Stomach (tissue), 9 donors: ENCODE data around the gene C9orf72. TPM values are rescaled to one million over a fixed set of nuclear protein-coding genes. Genes with fewer than 3 reads are reported as not detected.

Experiments used
- DNase-seq, 2 donors: peaks; one replicate each; pipeline versions ENCODE4 v3.0.0 to v3.0.0-alpha.2; 2013 to 2019
- H3K27ac ChIP-seq, 5 donors: fragments of 200-600 bp in 4 of 5; sonication (generic) in 4 of 5; one replicate each; pipeline ENCODE4 v1.5.1; 2013 to 2019; ENCODE audit warnings: mild to moderate bottlenecking in 1 of 5, moderate library complexity in 1 of 5
- H3K27me3 ChIP-seq, 3 donors: fragments of 200-600 bp; sonication (generic); one replicate each; pipeline ENCODE4 v1.5.1; 2017 to 2019; ENCODE audit warnings: mixed run types in 1 of 3
- H3K36me3 ChIP-seq, 4 donors: fragments of 200-600 bp; sonication (generic); 1 replicate in 3 of 4; 2 replicates in 1 of 4; pipeline ENCODE4 v1.5.1; 2016 to 2019
- H3K4me1 ChIP-seq, 4 donors: fragments of 200-600 bp; sonication (generic); one replicate each; pipeline ENCODE4 v1.5.1; 2016 to 2019
- H3K4me3 ChIP-seq, 4 donors: fragments of 200-600 bp; sonication (generic) in 3 of 4; one replicate each; pipeline ENCODE4 v1.5.1; 2016 to 2019; ENCODE audit warnings: mild to moderate bottlenecking in 1 of 4
- H3K9me3 ChIP-seq, 4 donors: fragments of 200-600 bp; sonication (generic); one replicate each; pipeline ENCODE4 v1.5.1; 2016 to 2019
- CTCF ChIP-seq, 7 experiments: fragments of 450-650 bp in 4 of 7; fragments of 200-600 bp in 3 of 7; sonication (generic) in 3 of 7; IDR thresholded peaks; one replicate each; pipeline ENCODE4 v1.5.1; 2016 to 2019; ENCODE audit warnings: antibody characterized with exemption in 7 of 7, control low read depth in 2 of 7, mild to moderate bottlenecking in 1 of 7
- EP300 ChIP-seq: sonication (generic); formaldehyde crosslinking; IDR thresholded peaks from one replicate; pipeline ENCODE4 v1.6.1; 2017; ENCODE audit warnings: antibody characterized with exemption
- POLR2A ChIP-seq, 4 donors: fragments of 450-650 bp; IDR thresholded peaks; one replicate each; pipeline ENCODE4 v1.6.1; 2016; ENCODE audit warnings: antibody characterized with exemption in 4 of 4, control low read depth in 2 of 4, mild to moderate bottlenecking in 1 of 4, moderate library complexity in 1 of 4
- POLR2AphosphoS5 ChIP-seq, 3 donors: sonication (generic); formaldehyde crosslinking; IDR thresholded peaks; one replicate each; pipeline ENCODE4 v1.6.1; 2016; ENCODE audit warnings: antibody characterized with exemption in 3 of 3
- WGBS, 5 donors: extraction: QIAGEN DNeasy Blood & Tissue Kit in 3 of 5; methylation state at CpG; one replicate each; pipeline versions ENCODE4 v1.1.5 to v1.1.7; 2013 to 2018; 5-methylcytosine and 5-hydroxymethylcytosine counted together
- intact Hi-C: fragments of 100-400 bp; cut with DNase I; formaldehyde crosslinking; loops from one replicate; pipeline ENCODE4 v1.15.1; 2023; ENCODE audit warnings: low total_unique reads
- polyA plus RNA-seq, 3 donors: library from polyadenylated mRNA; stranded (reverse); fragments of 200-250 nt; gene quantifications; one replicate each; pipeline ENCODE4 v1.2.3, GENCODE V29; 2013
- total RNA-seq, 5 donors: library from RNA; depleted of rRNA; stranded (reverse); fragments of >200 nt; gene quantifications; one replicate each; pipeline versions ENCODE4 v1.1.0 to v1.2.3, GENCODE V29; 2014 to 2016
- donor health status: healthy with polysubstance abuse.
- donor health status: Bipolar disorder and iron deficiency.
- donor health status: healthy.

C9orf72 gene
- total and polyA plus RNA-seq, 8 donors: 2.6 to 69.9 (median 9.1) TPM

DNA sequence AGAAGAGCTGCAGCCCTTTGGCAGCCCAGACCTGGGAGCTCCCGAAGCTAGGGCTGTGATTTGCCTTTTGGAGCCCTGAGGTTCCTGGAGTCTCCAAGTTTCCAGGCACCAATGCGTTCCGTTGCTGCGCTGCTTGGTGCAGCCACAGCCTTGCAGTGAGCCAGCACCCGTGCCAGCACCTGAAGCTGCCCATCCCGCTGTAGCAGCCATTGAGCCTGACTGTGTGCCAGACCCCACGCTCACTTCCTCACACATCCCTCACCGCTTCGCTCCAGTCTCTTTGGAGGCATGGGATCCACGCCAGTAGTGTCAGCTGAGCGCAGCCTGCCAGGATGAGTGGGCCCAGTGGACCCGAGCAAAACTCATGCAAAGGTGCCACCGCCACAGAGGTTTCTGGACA lies 22.5 kb upstream of the C9orf72 start:
- intact Hi-C loops: no loop called here
- WGBS, 5 donors: 87 to 96% (median 93%) methylated on average over 10 to 13 of the region's 13 CpGs
- no peak overlapping the region for H3K27ac ChIP-seq
- no peak for TF ChIP-seq EP300
- no peak for TF ChIP-seq POLR2AphosphoS5 (IDR thresholded peaks at IDR 0.05)
- TF ChIP-seq CTCF (IDR thresholded peaks at IDR 0.05): no peak
- no peak for TF ChIP-seq POLR2A (IDR thresholded peaks at IDR 0.05)
- H3K4me1 ChIP-seq: peaks cover 0 to 3% (median 0%) of the 10 kb centered on the region in 4 donors
- H3K9me3 ChIP-seq: no peaks in the 10 kb centered on the region
- H3K27me3 ChIP-seq: no peaks in the 10 kb centered on the region
- DNase-seq: no peak
- no peaks in the 10 kb centered on the region for H3K36me3 ChIP-seq
- no peak overlapping the region for H3K4me3 ChIP-seq

DNA sequence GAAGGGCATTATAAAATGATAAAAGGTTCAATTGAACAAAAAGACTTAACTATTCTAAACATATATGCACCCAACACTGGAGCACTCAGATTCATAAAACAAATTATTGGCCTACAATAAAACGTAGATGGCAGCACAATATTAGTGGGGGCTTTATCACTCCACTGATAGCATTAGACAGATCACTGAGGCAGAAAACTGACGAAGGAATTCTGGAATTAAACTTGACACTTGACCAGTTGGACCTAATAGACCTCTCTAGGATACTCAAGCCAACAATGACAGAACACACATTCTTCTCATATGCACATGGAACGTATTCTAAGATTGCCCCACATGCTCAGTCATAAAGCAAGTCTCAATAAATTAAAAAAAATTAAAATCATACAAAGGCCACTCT lies 18.4 kb upstream of the C9orf72 start:
- Histone ChIP-seq H3K27me3 (no peaks in the 10 kb centered on the region), H3K4me3 (no peak overlapping the region), H3K36me3 (no peaks in the 10 kb centered on the region), H3K27ac (no peak overlapping the region), H3K9me3 (no peaks in the 10 kb centered on the region), H3K4me1 (no peaks in the 10 kb centered on the region)
- TF ChIP-seq POLR2A (IDR thresholded peaks at IDR 0.05): no peak
- TF ChIP-seq POLR2AphosphoS5 (IDR thresholded peaks at IDR 0.05): no peak
- no peak for TF ChIP-seq EP300
- TF ChIP-seq CTCF (IDR thresholded peaks at IDR 0.05): no peak
- DNase-seq: no peak
- intact Hi-C loops: no loop called here
- WGBS, 5 donors: 66 to 87% (median 78%) methylated on average over 3 of the region's 3 CpGs

- H3K4me1 ChIP-seq: no peaks in the 10 kb centered on the region
These were observed 17.8 kb upstream of the C9orf72 start for GRCh38 chr9:27591093-27591492.

DNA sequence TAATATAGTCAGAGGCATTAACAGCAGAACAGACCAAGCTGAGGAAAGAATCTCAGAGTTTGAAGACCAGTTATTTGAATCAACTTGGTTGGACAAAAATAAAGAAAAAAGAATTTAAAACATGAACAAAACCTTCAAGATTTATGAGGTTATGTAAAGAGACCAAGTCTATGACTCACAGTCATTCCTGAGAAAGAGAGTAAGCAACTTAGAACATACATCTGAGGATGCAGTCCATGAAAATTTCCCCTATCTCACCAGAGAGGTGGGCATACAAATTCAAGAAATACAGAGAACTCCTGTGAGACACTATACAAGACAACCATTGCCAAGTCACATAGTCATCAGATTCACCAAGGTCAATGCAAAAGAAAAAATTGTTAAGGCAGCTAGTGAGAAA lies 17.4 kb upstream of the C9orf72 start:
- Histone ChIP-seq H3K27me3 (no peaks in the 10 kb centered on the region), H3K9me3 (no peaks in the 10 kb centered on the region), H3K4me1 (no peaks in the 10 kb centered on the region), H3K36me3 (no peaks in the 10 kb centered on the region), H3K27ac (peak overlapping the region in 1 of 5 donors; percentile 19), H3K4me3 (no peak overlapping the region)
- no peak for TF ChIP-seq POLR2AphosphoS5 (IDR thresholded peaks at IDR 0.05)
- no peak for TF ChIP-seq CTCF (IDR thresholded peaks at IDR 0.05)
- no peak for TF ChIP-seq EP300
- no peak for TF ChIP-seq POLR2A (IDR thresholded peaks at IDR 0.05)
- intact Hi-C loops: no loop called here
- DNase-seq: no peak

More at GRCh38 chr9:27591093-27591492, 17.8 kb upstream of the C9orf72 start:
- intact Hi-C loops: no loop called here
- H3K27me3 ChIP-seq: no peaks in the 10 kb centered on the region
- no peaks in the 10 kb centered on the region for H3K36me3 ChIP-seq
- WGBS, 5 donors: 59 to 87% (median 81%) methylated on average over 2 of the region's 2 CpGs
- TF ChIP-seq CTCF (IDR thresholded peaks at IDR 0.05): no peak
- TF ChIP-seq POLR2AphosphoS5 (IDR thresholded peaks at IDR 0.05): no peak
- no peak for TF ChIP-seq EP300
- TF ChIP-seq POLR2A (IDR thresholded peaks at IDR 0.05): no peak
- no peaks in the 10 kb centered on the region for H3K9me3 ChIP-seq
- no peak overlapping the region for H3K4me3 ChIP-seq
- peak overlapping the region in 1 of 5 donors; percentile 19 for H3K27ac ChIP-seq
- DNase-seq: no peak
